Fibroblast of pulmonary artery (primary cell): Measurements from ENCODE around the gene GRIN3A.

ENCODE experiments used
- DNase-seq: peaks from one replicate; pipeline ENCODE4 v3.0.0-alpha.2; 2010; ENCODE audit warnings: low read depth
- H3K4me3 ChIP-seq: replicated peaks from 2 replicates; pipeline ENCODE4 v1.5.1; 2011; ENCODE audit warnings: low read depth, mild to moderate bottlenecking, control low read depth, low read length, moderate library complexity
- CTCF ChIP-seq: IDR thresholded peaks from 2 replicates; pipeline ENCODE4 v1.5.1; 2011; ENCODE audit warnings: mild to moderate bottlenecking, control low read depth, low read length, inconsistent platforms; ENCODE audit errors: missing control alignments

Gene GRIN3A

GRCh38 chr9:101718192-101718591 lies 20.3 kb downstream of the GRIN3A start:
- DNase-seq = no peak

GRCh38 chr9:101716629-101717028 lies 21.8 kb downstream of the GRIN3A start:
- DNase-seq = no peak
- no peak overlapping the region for H3K4me3 ChIP-seq
- no peak for TF ChIP-seq CTCF

More at GRCh38 chr9:101718192-101718591, 20.3 kb downstream of the GRIN3A start:
- H3K4me3 ChIP-seq = no peak overlapping the region
- TF ChIP-seq CTCF = no peak

- no peak overlapping the region for H3K4me3 ChIP-seq
- peak; percentile 46 for TF ChIP-seq CTCF
- DNase-seq = no peak
These were observed 27.0 kb downstream of the GRIN3A start for GRCh38 chr9:101711330-101711941.

- TF ChIP-seq CTCF = no peak
- DNase-seq = no peak
- H3K4me3 ChIP-seq = no peak overlapping the region
These were observed 29.6 kb downstream of the GRIN3A start for GRCh38 chr9:101708855-101709254.

GRCh38 chr9:101707721-101708120 lies 30.7 kb downstream of the GRIN3A start:
- no peak overlapping the region for H3K4me3 ChIP-seq
- DNase-seq = no peak
- TF ChIP-seq CTCF = no peak

GRCh38 chr9:101706997-101707396 lies 31.4 kb downstream of the GRIN3A start:
- TF ChIP-seq CTCF = no peak
- no peak for DNase-seq
- no peak overlapping the region for H3K4me3 ChIP-seq

GRCh38 chr9:101706261-101706798 lies 32.1 kb downstream of the GRIN3A start:
- no peak overlapping the region for H3K4me3 ChIP-seq
- DNase-seq = no peak
- TF ChIP-seq CTCF = no peak
